Muscle of arm (tissue), 14 donors: ENCODE results near the gene IRF6. TPM values are rescaled to one million over a fixed set of nuclear protein-coding genes. Genes with fewer than 3 reads are reported as not detected.
A peak's percentile ranks its signal among the peaks of the same experiment; 100 is the strongest.

Experiments used
- DNase-seq: peaks from one replicate; pipeline ENCODE4 v3.0.0-alpha.2; 2013
- long read RNA-seq, 11 donors: transcript quantifications; one replicate each; lab custom pipeline, GENCODE V29; 2026
- polyA plus RNA-seq, 12 donors: library from polyadenylated mRNA; unstranded; fragments of 120-200 nt; gene quantifications; one replicate each; pipeline ENCODE4 v1.2.1, GENCODE V29; 2013; ENCODE audit not compliant: insufficient read length in 12 of 12

IRF6 gene
- polyA plus RNA-seq = 10 to 100 TPM in 3 of 12 donors, 1 to 10 TPM in 2, under 1 TPM in 6, not detected in 1; 0.37 to 30.1 (median 0.75) TPM
- long read RNA-seq, donor 1, full-length matches to known transcripts = 14 of 31 reads
- long read RNA-seq, donor 1, partial matches to known transcripts = 17 of 31 reads
- long read RNA-seq, donor 1, other reads (novel, unspliced or antisense) = 0 of 31 reads
- long read RNA-seq, donor 2, full-length matches to known transcripts = 1 of 1 reads
- long read RNA-seq, donor 2, partial matches to known transcripts = 0 of 1 reads
- long read RNA-seq, donor 2, other reads (novel, unspliced or antisense) = 0 of 1 reads
- long read RNA-seq, donor 3 = 0 reads
- long read RNA-seq, donor 4 = 0 reads
- long read RNA-seq, donor 5, full-length matches to known transcripts = 1 of 1 reads
- long read RNA-seq, donor 5, partial matches to known transcripts = 0 of 1 reads
- long read RNA-seq, donor 5, other reads (novel, unspliced or antisense) = 0 of 1 reads
- long read RNA-seq, donor 6 = 0 reads
- long read RNA-seq, donor 7, full-length matches to known transcripts = 1 of 1 reads
- long read RNA-seq, donor 7, partial matches to known transcripts = 0 of 1 reads
- long read RNA-seq, donor 7, other reads (novel, unspliced or antisense) = 0 of 1 reads
- long read RNA-seq, donor 8 = 0 reads
- long read RNA-seq, donor 9, full-length matches to known transcripts = 5 of 5 reads
- long read RNA-seq, donor 9, partial matches to known transcripts = 0 of 5 reads
- long read RNA-seq, donor 9, other reads (novel, unspliced or antisense) = 0 of 5 reads
- long read RNA-seq, donor 10 = 0 reads
- long read RNA-seq, donor 11 = 0 reads

GRCh38 chr1:209805875-209806760 lies at the start of gene IRF6:
IRF6 (minus strand) TSS chr1:209806142; CDS start chr1:209801413, 4,729 bp downstream.
- DNase-seq = peak; percentile 66

- DNase-seq = no peak
These were observed 49.7 kb upstream of the IRF6 start for GRCh38 chr1:209855623-209856022.

- DNase-seq = no peak
These were observed 49.1 kb upstream of the IRF6 start for GRCh38 chr1:209855006-209855405.

- no peak for DNase-seq
These were observed 48.3 kb upstream of the IRF6 start for GRCh38 chr1:209854196-209854595.

- DNase-seq = no peak
These were observed 47.7 kb upstream of the IRF6 start for GRCh38 chr1:209853676-209854075.

- DNase-seq = no peak
These were observed 44.5 kb upstream of the IRF6 start for GRCh38 chr1:209850342-209850979.

GRCh38 chr1:209849388-209849787 lies 43.4 kb upstream of the IRF6 start:
- DNase-seq = no peak

- no peak for DNase-seq
These were observed 39.4 kb upstream of the IRF6 start for GRCh38 chr1:209845408-209845725.

GRCh38 chr1:209844695-209845407 lies 38.9 kb upstream of the IRF6 start:
- DNase-seq = no peak

GRCh38 chr1:209840611-209841010 lies 34.7 kb upstream of the IRF6 start:
- no peak for DNase-seq

GRCh38 chr1:209839875-209840546 lies 34.1 kb upstream of the IRF6 start:
- DNase-seq = no peak

- DNase-seq = no peak
These were observed 32.6 kb upstream of the IRF6 start for GRCh38 chr1:209838537-209838936.

- DNase-seq = no peak
These were observed 31.7 kb upstream of the IRF6 start for GRCh38 chr1:209837671-209838070.

- no peak for DNase-seq
These were observed 29.9 kb upstream of the IRF6 start for GRCh38 chr1:209835782-209836298.

- DNase-seq = no peak
These were observed 25.7 kb upstream of the IRF6 start for GRCh38 chr1:209831615-209832014.

GRCh38 chr1:209830722-209831121 lies 24.8 kb upstream of the IRF6 start:
- no peak for DNase-seq

- no peak for DNase-seq
These were observed 23.8 kb upstream of the IRF6 start for GRCh38 chr1:209829716-209830115.

GRCh38 chr1:209827384-209828262 lies 21.7 kb upstream of the IRF6 start, which contains the start of gene UTP25:
UTP25 (plus strand) TSS chr1:209827972; CDS start chr1:209828064, 92 bp downstream.
- peak; percentile 95 for DNase-seq
